Astrocyte (in vitro differentiated cells and primary cell): Measurements from ENCODE around the gene EPHA2.

ENCODE experiments used
- CTCF ChIP-seq: IDR thresholded peaks from 2 replicates; pipeline ENCODE4 v1.5.1; 2011; ENCODE audit warnings: low read depth, mild to moderate bottlenecking, inconsistent platforms, low read length, moderate library complexity; ENCODE audit not compliant: insufficient read depth
- EZH2 ChIP-seq: IDR thresholded peaks from 2 replicates; pipeline ENCODE4 v1.6.1; 2012; ENCODE audit warnings: mild to moderate bottlenecking, low read length, inconsistent platforms; ENCODE audit not compliant: insufficient read depth

- TF ChIP-seq CTCF = no peak
- no peak for TF ChIP-seq EZH2
Measured at GRCh38 chr1:16095447-16095846, 60.4 kb downstream of the EPHA2 start.
